ENCODE data around the gene ZNF414.

DNA sequence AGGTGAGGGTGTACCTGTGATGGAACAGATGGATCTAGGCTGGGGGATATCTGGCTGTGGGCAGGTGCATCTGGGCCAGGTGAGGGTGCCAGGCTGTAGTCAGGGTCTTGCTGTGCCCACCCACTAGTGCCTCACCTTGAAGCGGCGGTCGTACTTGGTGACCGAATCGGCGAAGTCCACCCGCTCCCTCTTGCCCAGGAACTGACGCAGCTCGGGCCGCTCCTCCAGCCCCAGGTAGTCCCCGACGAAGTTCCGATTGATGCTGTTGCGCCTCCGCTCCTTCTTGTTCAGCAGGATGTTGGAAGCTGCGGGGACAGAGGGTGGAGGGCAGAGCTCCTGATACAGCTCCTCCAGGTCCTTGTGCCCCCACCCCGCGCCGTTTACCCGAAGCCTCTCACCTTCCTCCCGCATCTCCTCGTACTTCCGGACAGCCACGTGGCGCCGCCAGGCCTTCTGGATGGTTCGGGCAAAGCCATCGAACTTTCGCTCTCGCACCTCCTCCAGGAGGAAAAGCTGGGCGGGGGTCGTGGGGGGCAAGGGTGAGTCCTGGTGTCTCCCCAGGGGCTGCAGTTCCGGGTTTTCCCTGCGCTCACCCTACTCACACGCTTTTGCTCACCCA is 16.2 kb upstream of the ZNF414 start:
- TF ChIP-seq, protein P1, sequence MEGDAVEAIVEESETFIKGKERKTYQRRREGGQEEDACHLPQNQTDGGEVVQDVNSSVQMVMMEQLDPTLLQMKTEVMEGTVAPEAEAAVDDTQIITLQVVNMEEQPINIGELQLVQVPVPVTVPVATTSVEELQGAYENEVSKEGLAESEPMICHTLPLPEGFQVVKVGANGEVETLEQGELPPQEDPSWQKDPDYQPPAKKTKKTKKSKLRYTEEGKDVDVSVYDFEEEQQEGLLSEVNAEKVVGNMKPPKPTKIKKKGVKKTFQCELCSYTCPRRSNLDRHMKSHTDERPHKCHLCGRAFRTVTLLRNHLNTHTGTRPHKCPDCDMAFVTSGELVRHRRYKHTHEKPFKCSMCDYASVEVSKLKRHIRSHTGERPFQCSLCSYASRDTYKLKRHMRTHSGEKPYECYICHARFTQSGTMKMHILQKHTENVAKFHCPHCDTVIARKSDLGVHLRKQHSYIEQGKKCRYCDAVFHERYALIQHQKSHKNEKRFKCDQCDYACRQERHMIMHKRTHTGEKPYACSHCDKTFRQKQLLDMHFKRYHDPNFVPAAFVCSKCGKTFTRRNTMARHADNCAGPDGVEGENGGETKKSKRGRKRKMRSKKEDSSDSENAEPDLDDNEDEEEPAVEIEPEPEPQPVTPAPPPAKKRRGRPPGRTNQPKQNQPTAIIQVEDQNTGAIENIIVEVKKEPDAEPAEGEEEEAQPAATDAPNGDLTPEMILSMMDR (tag by site-specific recombination; IDR thresholded peaks at IDR 0.05): no peak
- TF ChIP-seq ZBTB21 (tag by site-specific recombination; IDR thresholded peaks at IDR 0.05): no peak
- TF ChIP-seq ZNF423 (tag by site-specific recombination; IDR thresholded peaks at IDR 0.05): no peak
- no peak for TF ChIP-seq KLF16 (tag by site-specific recombination; IDR thresholded peaks at IDR 0.05)
- no peak for TF ChIP-seq PRDM1 (tag by site-specific recombination; IDR thresholded peaks at IDR 0.05)
